SH-SY5Y (cell line): ENCODE results near the gene PAX2.

Source experiments
- GATA2 ChIP-seq: IDR thresholded peaks from 2 replicates; pipeline ENCODE4 v1.6.1; 2011; ENCODE audit warnings: mild to moderate bottlenecking, low read depth, low read length
- GATA3 ChIP-seq: IDR thresholded peaks from 2 replicates; pipeline ENCODE4 v1.6.1; 2011; ENCODE audit warnings: low read depth, mild to moderate bottlenecking, low read length, moderate library complexity

Gene PAX2

DNA sequence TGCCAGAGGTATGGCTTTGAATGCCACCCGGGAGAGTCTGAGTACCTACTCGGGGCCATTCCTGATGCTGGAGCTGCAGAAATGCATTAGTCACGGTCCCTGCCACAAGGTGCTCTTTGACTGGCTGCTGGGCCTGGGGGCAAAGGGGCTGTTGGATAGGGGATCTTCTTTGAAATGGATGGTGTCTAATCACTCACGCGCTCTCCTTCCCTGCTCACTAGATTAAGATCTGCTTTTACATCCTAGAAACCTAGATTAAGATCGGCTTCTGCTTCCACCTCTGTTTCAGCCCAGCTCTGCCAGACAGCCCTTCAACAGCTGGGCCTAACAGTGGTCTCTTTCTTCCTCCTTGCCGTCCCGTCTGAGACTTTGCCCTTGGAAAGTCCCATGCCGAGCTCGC is 57.2 kb downstream of the PAX2 start:
- no peak for TF ChIP-seq GATA3
- peak; percentile 67; the same call in 1 of the 2 replicates for TF ChIP-seq GATA2

DNA sequence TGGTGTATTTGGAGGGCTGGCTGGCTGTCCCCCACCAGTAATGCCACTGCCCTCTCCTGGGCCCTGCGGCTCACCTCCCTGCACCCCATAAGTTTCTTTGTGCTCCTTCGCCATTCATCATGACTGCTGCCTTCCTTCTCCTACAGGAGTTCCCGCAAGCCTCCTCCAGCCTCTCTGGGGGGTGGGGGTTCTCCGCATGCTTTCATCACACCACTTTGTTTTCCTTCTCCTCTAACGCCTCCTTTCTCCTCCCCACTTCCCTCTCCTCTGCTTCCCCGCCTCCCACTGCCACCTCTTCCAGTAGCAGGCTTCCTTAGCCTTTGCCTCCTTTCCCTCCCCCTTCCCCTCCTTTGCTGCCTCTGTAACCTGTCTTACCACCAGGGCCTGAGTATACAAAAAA is 58.1 kb downstream of the PAX2 start:
- TF ChIP-seq GATA2, result no peak
- no peak for TF ChIP-seq GATA3

DNA sequence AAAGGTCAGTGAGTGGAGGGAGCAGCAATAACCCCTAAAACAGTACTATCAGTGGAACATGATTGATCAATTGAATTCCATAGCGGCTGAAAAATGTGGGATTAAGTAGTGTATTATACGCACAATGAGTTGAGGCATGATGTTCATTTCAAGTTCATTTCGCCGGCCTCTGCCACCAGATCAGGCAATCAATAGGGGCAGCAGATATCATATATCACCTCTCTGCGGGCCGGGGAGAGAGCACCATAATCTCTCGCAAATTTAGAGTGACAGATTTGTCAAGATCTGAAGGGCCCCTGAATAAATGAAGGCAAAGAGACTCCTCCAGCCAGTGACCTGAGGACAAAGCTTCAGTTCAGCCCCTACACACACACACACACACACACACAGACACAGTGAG is 58.5 kb downstream of the PAX2 start:
- no peak for TF ChIP-seq GATA3

DNA sequence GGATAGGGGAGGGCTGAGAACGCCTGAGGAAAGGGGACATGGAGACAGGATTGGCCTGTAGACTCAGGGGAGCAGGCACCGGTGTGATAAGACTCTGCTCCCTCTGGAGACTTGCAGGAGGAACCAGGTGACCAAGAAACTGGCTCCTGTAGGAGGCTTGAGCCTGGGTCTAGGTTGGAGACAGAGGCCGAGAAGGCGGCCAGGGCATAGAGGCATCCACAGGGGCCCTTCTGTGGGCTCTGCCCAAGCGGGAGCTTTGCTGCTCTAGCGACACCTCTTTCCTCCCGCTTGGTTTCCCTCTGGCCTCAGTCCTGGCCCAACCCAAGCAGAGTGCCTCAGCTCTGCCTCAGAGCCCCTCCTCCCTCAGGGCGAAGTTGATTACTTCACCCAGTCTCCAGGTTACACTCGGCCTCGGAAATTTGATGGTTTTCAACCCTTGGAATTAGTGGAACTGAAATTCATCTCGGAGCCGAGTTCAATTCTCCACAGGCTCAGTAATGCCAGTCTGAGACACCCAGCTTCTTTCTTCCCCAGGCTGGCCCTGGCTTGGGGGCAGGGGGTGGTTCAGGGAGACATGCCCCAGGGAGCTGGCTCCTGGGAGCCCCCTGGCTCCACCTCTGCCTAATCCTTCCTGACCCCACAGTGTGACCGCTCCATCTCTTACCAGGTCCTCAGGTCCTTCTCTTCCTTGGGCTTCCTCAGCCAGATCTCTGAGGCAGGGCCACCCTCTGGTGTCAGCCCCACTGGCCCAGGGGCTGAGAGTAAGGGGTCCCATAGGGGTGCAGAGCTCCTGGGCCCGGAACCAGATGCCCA is 60.4 kb downstream of the PAX2 start:
- no peak for TF ChIP-seq GATA2
- no peak for TF ChIP-seq GATA3

DNA sequence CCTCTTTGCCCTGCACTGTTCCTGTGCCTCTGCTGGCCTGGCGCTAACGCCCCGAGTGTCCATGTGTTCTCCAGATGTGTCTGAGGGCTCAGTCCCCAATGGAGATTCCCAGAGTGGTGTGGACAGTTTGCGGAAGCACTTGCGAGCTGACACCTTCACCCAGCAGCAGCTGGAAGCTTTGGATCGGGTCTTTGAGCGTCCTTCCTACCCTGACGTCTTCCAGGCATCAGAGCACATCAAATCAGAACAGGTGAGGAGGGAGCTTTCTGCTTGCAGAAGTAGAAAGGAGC is 60.9 kb downstream of the PAX2 start:
- TF ChIP-seq GATA2 (no peak), GATA3 (no peak)

DNA sequence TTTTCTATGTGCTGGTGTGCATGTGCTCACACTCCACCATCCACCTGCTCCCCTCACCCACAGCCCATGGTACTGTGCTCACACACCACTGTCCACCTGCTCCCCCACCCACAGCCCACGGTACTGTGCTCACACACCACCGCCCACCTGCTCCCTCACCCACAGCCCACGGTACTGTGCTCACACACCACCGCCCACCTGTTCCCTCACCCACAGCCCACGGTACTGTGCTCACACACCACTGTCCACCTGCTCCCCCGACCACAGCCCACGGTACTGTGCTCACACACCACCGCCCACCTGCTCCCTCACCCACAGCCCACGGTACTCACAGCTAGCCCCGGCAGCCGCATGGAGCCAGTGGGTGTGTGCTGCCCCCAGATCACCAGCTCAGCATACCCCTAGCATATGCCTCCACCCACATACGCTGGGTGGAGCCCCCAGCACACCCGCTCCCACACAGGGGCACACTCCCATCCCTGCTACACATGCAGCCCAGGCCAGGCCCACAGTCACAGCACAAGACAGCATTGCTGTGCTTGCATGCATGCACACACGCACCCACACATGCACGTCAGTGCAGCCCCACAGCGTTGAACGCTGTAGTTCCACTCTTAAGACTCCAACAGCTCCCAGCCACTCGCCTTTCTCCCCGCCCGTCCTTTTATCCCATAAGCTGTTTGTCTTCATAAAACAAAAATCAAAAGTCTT is 62.0 kb downstream of the PAX2 start:
- TF ChIP-seq GATA3 (no peak), GATA2 (no peak)

DNA sequence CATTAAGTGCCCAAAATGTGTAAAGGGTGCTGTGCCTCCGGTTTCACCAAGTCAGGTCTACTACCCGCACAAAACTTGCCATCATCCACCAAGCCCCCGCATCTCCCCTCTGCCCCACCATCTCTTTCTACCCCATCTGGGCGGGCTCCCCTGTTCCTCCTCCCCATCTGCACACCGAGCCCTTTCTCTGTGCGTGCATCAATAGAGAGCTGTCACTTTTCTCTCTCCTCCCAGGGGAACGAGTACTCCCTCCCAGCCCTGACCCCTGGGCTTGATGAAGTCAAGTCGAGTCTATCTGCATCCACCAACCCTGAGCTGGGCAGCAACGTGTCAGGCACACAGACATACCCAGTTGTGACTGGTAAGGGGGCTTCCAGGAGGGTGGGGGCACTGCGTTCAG is 63.5 kb downstream of the PAX2 start:
- TF ChIP-seq GATA2, result no peak
- TF ChIP-seq GATA3, result no peak

DNA sequence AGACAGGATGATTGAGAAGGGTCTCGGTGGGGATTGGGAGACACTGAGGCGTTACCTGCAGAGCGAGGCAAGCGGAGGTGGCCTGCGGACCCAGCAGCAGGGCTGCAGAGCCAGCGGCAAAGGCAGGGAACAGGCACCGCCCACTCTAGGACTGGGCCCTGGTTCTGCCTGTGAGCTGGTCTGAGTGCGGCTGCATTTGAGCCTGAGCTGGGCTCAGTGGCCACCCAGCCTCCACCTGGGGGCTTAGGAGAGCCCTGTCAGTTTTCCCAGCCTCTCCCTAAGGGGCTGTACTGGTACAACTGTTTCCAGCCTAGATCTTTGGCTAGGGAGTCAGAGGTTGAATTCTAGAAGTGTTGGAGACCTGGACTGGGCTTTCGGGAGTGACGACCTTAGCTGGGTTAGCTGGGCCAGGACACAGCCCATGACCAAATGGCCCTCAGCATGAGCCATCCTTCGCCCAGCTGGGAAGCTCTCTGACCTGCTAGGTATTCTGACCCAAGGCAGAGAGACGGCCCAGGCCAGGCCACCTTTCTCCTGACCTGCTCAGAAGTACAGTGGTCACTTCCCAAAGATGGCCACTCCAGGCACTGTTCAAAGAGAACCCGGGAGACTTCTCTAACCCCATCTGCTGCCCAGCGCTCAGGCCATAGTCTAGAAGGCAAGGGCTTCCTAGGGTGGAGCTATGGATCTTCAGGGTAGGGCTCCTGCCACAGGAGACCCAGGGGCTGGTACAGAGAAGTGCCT is 64.9 kb downstream of the PAX2 start:
- TF ChIP-seq GATA3 (no peak), GATA2 (no peak)

DNA sequence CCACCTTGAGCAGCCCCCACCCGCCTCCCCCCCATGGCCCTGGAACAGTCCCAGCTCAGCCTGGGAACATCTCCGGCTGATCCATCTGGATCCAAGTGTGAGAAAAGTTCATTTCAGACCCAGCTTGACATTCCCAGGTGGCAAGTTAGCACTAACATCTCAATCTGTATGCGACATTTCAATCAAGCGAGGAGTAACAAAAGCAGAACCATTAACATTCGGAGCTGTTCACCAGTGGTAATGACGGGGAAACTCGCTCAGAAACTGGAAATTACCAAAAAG is 65.4 kb downstream of the PAX2 start:
- no peak for TF ChIP-seq GATA3
- no peak for TF ChIP-seq GATA2

DNA sequence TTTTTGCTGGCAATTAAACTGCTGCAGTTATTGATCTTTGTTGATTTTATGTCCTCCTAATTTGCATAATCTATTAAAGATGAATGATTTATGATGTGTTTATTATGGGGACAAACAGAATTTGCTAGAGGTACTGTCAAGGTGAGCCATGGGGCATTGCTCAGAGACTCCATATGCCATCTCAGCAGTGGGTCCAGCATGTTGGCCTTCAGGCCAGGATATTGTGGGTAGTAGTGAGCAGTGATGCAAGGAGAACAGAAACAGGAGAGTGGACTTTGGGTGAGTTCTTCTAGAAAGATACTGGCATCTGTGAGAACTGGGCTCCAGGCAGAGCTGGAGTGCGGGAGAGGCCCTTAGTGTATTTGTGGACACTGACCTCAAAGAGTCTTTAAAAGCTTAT is 65.9 kb downstream of the PAX2 start:
- TF ChIP-seq GATA3 (no peak), GATA2 (no peak)

DNA sequence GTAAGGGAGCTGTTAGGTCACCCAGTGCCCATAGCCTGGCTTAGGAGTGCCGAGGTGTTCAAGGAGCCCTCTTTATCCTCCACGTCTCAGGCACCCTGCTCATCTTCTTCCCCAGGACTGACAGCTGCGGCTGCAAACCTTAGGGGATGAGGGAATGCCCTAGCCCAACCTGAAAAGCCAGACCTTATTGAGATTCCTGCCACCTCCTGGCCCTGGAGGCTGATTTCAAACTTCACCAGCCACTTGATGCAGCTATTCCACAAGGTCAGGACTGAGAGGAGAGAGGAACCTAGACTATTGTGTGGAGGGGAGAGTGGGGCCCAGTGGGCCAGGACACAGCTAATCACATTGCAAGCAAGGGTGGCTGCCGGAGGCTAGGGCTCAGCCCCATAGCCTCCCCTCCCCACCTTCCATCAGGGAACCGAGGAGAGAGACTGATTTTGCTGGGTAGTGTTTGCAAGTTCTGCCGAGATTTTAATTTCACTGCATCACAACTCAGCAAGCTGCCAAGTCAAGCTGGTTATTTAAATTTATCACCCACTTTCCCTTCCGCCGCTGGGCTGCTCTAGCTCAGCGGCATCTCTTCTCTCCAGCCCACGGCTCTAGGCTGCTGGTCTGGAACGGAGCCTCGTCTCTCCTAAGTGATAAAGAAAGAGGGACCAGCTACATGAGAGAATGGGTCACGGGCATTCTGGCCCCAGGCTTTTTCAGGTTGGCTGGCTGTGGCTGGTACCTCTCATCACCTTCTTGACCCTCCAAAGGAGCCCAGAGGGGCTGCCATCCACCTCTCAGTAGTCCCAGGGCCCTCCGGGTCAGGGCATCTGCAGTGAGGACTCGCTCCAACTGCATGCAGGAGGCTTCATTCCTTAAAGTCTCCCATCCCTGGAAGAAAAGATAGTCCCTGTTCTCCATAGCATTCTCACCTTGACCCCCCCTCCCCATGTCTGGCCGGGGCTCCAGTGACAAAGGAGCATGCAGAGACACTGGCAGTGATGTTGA is 66.7 kb downstream of the PAX2 start:
- TF ChIP-seq GATA2, result no peak

DNA sequence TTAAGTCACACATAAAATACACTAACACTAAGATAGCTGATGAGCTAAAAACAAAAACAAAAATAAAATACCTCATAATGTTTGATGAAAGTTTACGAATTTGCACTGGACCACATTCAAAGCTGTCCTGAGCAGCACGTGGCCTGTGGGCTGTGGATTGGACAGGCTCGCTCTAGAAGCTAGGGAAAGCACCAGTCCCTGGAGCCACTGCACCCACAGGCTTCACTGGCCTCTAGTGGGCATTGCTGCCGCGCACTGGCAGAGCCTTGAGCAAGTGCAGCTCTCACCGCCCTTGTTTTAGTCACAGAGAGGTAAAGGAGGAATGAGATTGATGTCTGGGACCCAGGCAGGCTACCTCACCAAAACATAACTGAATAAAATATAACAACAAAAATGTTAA is 67.6 kb downstream of the PAX2 start:
- TF ChIP-seq GATA3, result no peak
- TF ChIP-seq GATA2, result no peak

DNA sequence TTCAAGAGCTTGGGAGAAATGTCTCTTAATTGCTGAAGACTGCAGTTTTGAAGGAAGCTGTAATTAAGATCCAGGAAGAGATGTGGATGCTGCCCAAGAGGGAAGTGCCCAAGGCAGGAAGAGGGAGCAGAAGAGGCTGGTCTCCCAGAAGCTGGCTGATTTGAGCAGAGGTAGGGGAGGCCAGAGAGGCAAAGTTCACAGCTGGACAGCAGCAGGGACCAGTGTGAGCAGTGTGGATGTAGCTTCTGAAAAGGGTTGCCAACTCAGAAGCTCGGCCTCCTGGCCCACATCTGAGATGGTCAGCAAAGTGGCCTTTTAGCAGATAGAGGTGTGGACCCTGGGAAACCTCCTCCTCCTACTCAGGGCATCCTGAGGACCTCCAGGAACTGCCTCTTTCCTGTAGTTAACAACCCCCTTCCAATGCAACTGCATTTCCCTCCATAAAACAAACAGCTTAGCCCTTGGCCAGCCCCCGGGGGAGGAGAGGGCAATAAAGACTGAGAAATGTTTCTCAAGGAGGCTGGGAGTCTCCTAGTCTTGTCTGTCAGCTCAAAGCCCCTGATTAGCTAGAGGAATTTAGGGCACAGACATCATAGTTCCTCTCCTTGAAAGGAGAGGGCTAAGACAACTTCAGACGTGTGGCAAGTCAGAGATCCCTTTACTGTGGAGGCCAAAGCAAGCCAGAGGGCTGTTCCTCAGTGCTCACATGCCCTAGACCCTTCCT is 69.5 kb downstream of the PAX2 start:
- TF ChIP-seq GATA3, result no peak
- no peak for TF ChIP-seq GATA2
